SK-N-SH (cell line): ENCODE results near the gene DEPP1. TPM values are rescaled to one million over a fixed set of nuclear protein-coding genes. Genes with fewer than 3 reads are reported as not detected.

Experiments
- CTCF ChIA-PET: fragments of 300-600, 350-600 bp; formaldehyde crosslinking; extraction: SDS; loops from one replicate; lab custom pipeline; 2021; lab: Yijun Ruan, JAX
- POLR2A ChIA-PET: fragments of 350-600 bp; sonication (Branson Sonifier 250); formaldehyde crosslinking; extraction: SDS; loops from one replicate; lab custom pipeline; 2020; ENCODE audit warnings: antibody characterized with exemption, inconsistent platforms; lab: Yijun Ruan, JAX
- DNase-seq: peaks from one replicate; pipeline ENCODE4 v3.0.0; 2012
- H2AFZ ChIP-seq: fragments of 200-600 bp; sonication (generic); 2 replicates; pipeline ENCODE4 v1.8.1; 2016; ENCODE audit warnings: antibody characterized with exemption, mild to moderate bottlenecking, low read depth
- H3F3A ChIP-seq: fragments of 200-600 bp; sonication (generic); replicated peaks from 2 replicates; pipeline ENCODE3; 2016; ENCODE audit warnings: antibody characterized with exemption, mild to moderate bottlenecking; ENCODE audit not compliant: insufficient read depth
- H3K27ac ChIP-seq, 2 experiments: fragments of 200-500 bp in 1 of 2; fragments of 200-600 bp in 1 of 2; sonication (Bioruptor generic) in 1 of 2; sonication (generic), shearing (Covaris generic) in 1 of 2; 2 replicates each; pipeline versions ENCODE4 v1.5.1 to v1.6.1; 2014 to 2016; ENCODE audit warnings: low read depth in 2 of 2, inconsistent platforms in 1 of 2, low read length in 1 of 2, mild to moderate bottlenecking in 1 of 2, mixed read lengths in 1 of 2
- H3K27me3 ChIP-seq: fragments of 200-600 bp; sonication (generic), shearing (Covaris generic); 2 replicates; pipeline ENCODE4 v1.6.1; 2016; ENCODE audit warnings: mixed run types; ENCODE audit not compliant: insufficient read depth
- H3K36me3 ChIP-seq, 2 experiments: fragments of 200-500 bp in 1 of 2; fragments of 200-600 bp in 1 of 2; sonication (Bioruptor generic) in 1 of 2; sonication (generic) in 1 of 2; replicated peaks in 1 of 2; 2 replicates each; pipeline versions ENCODE3 to v1.5.1; 2014 to 2016; ENCODE audit warnings: low read length in 1 of 2, mild to moderate bottlenecking in 1 of 2; ENCODE audit not compliant: insufficient read depth in 2 of 2, control insufficient read depth in 1 of 2
- H3K4me1 ChIP-seq, 2 experiments: fragments of 200-500 bp in 1 of 2; fragments of 200-600 bp in 1 of 2; sonication (Bioruptor generic) in 1 of 2; sonication (generic), shearing (Covaris generic) in 1 of 2; 2 replicates each; pipeline versions ENCODE4 v1.5.1 to v1.6.1; 2014 to 2016; ENCODE audit warnings: low read depth in 1 of 2, low read length in 1 of 2, mixed run types in 1 of 2; ENCODE audit not compliant: insufficient read depth in 2 of 2, control insufficient read depth in 1 of 2
- H3K4me2 ChIP-seq: fragments of 200-600 bp; sonication (generic), shearing (Covaris generic); 2 replicates; pipeline ENCODE4 v1.6.1; 2017; ENCODE audit warnings: mixed run types
- H3K4me3 ChIP-seq, 2 experiments: fragments of 200-500 bp in 1 of 2; fragments of 200-600 bp in 1 of 2; sonication (Bioruptor generic) in 1 of 2; sonication (generic), shearing (Covaris generic) in 1 of 2; 2 replicates each; pipeline versions ENCODE4 v1.5.1 to v1.8.1; 2014 to 2016; ENCODE audit warnings: low read depth in 2 of 2, inconsistent platforms in 1 of 2, low read length in 1 of 2, mild to moderate bottlenecking in 1 of 2, mixed read lengths in 1 of 2, moderate library complexity in 1 of 2
- H3K79me2 ChIP-seq: fragments of 200-600 bp; sonication (generic); 2 replicates; pipeline ENCODE4 v1.8.1; 2017; ENCODE audit warnings: mild to moderate bottlenecking; ENCODE audit not compliant: insufficient read depth
- H3K9ac ChIP-seq: fragments of 200-600 bp; sonication (generic); 2 replicates; pipeline ENCODE4 v1.6.1; 2017; ENCODE audit warnings: mixed run types
- H3K9me2 ChIP-seq: fragments of 200-600 bp; sonication (generic); 2 replicates; pipeline ENCODE4 v1.6.1; 2017; ENCODE audit warnings: mixed run types
- H3K9me3 ChIP-seq: fragments of 200-600 bp; sonication (generic); 2 replicates; pipeline ENCODE4 v1.6.1; 2017; ENCODE audit warnings: mixed run types, mild to moderate bottlenecking, moderate library complexity
- H4K20me1 ChIP-seq: fragments of 200-600 bp; sonication (generic); 2 replicates; pipeline ENCODE4 v1.6.1; 2017; ENCODE audit warnings: mild to moderate bottlenecking, mixed run types; ENCODE audit not compliant: insufficient read depth
- EP300 ChIP-seq, 2 experiments: IDR thresholded peaks; 2 replicates each; pipeline versions ENCODE4 v1.4.0 to v1.6.1; 2012; ENCODE audit warnings: borderline replicate concordance in 1 of 2, low read depth in 1 of 2, low read length in 1 of 2
- EZH2phosphoT487 ChIP-seq: fragments of 200-600 bp; sonication (generic); IDR thresholded peaks from 2 replicates; pipeline ENCODE4 v1.6.1; 2017; ENCODE audit warnings: low read depth, mixed run types, mild to moderate bottlenecking, antibody characterized with exemption, moderate library complexity, borderline replicate concordance
- FOSL2 ChIP-seq: IDR thresholded peaks from 2 replicates; pipeline ENCODE4 v1.4.0; 2012; ENCODE audit warnings: low read depth, mild to moderate bottlenecking, moderate library complexity, borderline replicate concordance
- FOXJ3 ChIP-seq: sonication (generic); formaldehyde crosslinking; IDR thresholded peaks from 2 replicates; pipeline ENCODE4 v1.5.1; 2020; ENCODE audit warnings: mild to moderate bottlenecking, missing genetic modification reagents
- GATA2 ChIP-seq: sonication (generic); formaldehyde crosslinking; IDR thresholded peaks from 2 replicates; pipeline ENCODE4 v1.5.0; 2020; ENCODE audit warnings: mild to moderate bottlenecking, missing genetic modification reagents
- JUND ChIP-seq: IDR thresholded peaks from 2 replicates; pipeline ENCODE4 v1.4.0; 2012
- MXI1 ChIP-seq: IDR thresholded peaks from 2 replicates; pipeline ENCODE4 v1.6.1; 2012; ENCODE audit warnings: mild to moderate bottlenecking, low read depth, low read length, improper control_type of control experiment
- NFIC ChIP-seq: IDR thresholded peaks from 2 replicates; pipeline ENCODE4 v1.4.0; 2012; ENCODE audit warnings: borderline replicate concordance
- NRF1 ChIP-seq: IDR thresholded peaks from 2 replicates; pipeline ENCODE4 v1.6.1; 2012; ENCODE audit warnings: low read depth, mild to moderate bottlenecking, low read length
- RCOR1 ChIP-seq: fragments of 150-350 bp; IDR thresholded peaks from 2 replicates; pipeline ENCODE4 v1.6.1; 2017; ENCODE audit warnings: antibody characterized with exemption, low read length
- RFX5 ChIP-seq: IDR thresholded peaks from 2 replicates; pipeline ENCODE4 v1.6.1; 2012; ENCODE audit warnings: mild to moderate bottlenecking, improper control_type of control experiment, low read length
- SIN3A ChIP-seq: IDR thresholded peaks from 2 replicates; pipeline ENCODE4 v1.6.1; 2012; ENCODE audit warnings: low read depth, mild to moderate bottlenecking, low read length, moderate library complexity, borderline replicate concordance
- TAF1 ChIP-seq: IDR thresholded peaks from 2 replicates; pipeline ENCODE4 v1.6.1; 2012; ENCODE audit warnings: low read depth, mild to moderate bottlenecking, low read length, moderate library complexity, borderline replicate concordance
- TEAD4 ChIP-seq: IDR thresholded peaks from 2 replicates; pipeline ENCODE4 v1.4.0; 2012; ENCODE audit warnings: mild to moderate bottlenecking, borderline replicate concordance; ENCODE audit not compliant: insufficient read depth
- YY1 ChIP-seq: IDR thresholded peaks from 2 replicates; pipeline ENCODE4 v1.4.0; 2012; ENCODE audit warnings: low read depth, mild to moderate bottlenecking
- WGBS: methylation state at CpG from one replicate; pipeline ENCODE4 v1.1.6; 2017; ENCODE audit warnings: low lambda C conversion rate; 5-methylcytosine and 5-hydroxymethylcytosine counted together
- polyA plus RNA-seq, 3 experiments: library from polyadenylated mRNA; depleted of rRNA; stranded (reverse); fragments of >200 nt; gene quantifications; 2 replicates each; pipeline ENCODE4 v1.2.3, GENCODE V29; 2012
- TF ChIP-seq, protein P1 (sequence below): IDR thresholded peaks from 2 replicates; pipeline ENCODE4 v1.4.0; 2012; ENCODE audit warnings: low read depth, borderline replicate concordance
- TF ChIP-seq, protein P2 (sequence below): fragments of 150-350 bp; IDR thresholded peaks from 2 replicates; pipeline ENCODE4 v1.6.1; 2016; ENCODE audit warnings: mild to moderate bottlenecking, low read depth, low read length
- TF ChIP-seq, protein P3 (sequence below): fragments of 150-350 bp; IDR thresholded peaks from 2 replicates; pipeline ENCODE4 v1.6.1; 2017; ENCODE audit warnings: antibody characterized with exemption, low read length, low read depth, borderline replicate concordance
- TF ChIP-seq, protein P4 (sequence below): fragments of 200-600 bp; sonication (generic); IDR thresholded peaks from 2 replicates; pipeline ENCODE4 v1.6.1; 2017; ENCODE audit warnings: antibody characterized with exemption, mild to moderate bottlenecking, moderate library complexity

Gene DEPP1
- polyA plus RNA-seq, 1 of the 3 experiments (the other 2 are of a cell fraction), result 5.3 TPM

DNA sequence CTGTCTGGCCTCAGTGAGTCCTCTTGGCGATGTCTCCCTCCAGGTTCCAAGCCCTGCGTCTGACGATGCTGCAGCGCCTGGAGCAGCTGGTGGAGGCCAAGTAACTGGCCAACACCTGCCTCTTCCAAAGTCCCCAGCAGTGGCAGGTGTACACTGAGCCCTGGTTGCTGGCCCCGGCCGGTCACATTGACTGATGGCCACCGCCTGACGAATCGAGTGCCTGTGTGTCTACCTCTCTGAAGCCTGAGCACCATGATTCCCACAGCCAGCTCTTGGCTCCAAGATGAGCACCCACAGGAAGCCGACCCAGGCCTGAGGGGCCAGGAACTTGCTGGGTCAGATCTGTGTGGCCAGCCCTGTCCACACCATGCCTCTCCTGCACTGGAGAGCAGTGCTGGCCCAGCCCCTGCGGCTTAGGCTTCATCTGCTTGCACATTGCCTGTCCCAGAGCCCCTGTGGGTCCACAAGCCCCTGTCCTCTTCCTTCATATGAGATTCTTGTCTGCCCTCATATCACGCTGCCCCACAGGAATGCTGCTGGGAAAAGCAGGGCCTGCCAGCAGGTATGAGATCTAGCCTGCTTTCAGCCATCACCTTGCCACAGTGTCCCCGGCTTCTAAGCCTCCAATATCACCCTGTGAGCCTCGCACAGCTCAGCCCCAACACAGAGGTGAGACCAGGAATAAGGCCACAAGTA lies 14.8 kb upstream of the DEPP1 start:
- DNase-seq, result no peak
- TF ChIP-seq, protein P1, sequence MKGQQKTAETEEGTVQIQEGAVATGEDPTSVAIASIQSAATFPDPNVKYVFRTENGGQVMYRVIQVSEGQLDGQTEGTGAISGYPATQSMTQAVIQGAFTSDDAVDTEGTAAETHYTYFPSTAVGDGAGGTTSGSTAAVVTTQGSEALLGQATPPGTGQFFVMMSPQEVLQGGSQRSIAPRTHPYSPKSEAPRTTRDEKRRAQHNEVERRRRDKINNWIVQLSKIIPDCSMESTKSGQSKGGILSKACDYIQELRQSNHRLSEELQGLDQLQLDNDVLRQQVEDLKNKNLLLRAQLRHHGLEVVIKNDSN, result no peak
- TF ChIP-seq FOSL2 (no peak), MXI1 (no peak), YY1 (no peak), EP300 (IDR thresholded peaks at IDR 0.05; ENCODE audit: borderline replicate concordance in 1 of 2, low read depth in 1 of 2, low read length in 1 of 2) (no peak)
- no peak overlapping the region for H3K4me2 ChIP-seq
- no peaks in the 10 kb centered on the region; a peak in 1 of 4 replicates for H3K4me1 ChIP-seq
- no peaks in the 10 kb centered on the region for H3K27me3 ChIP-seq
- H3K27ac ChIP-seq, result no peak overlapping the region
- H3K36me3 ChIP-seq, result no peaks in the 10 kb centered on the region
- no peaks in the 10 kb centered on the region for H3K9me3 ChIP-seq
- CTCF ChIA-PET, result interaction anchor here (3.1 kb wide), 1 partner anchor 61 kb away, joined by 17 read pairs; no protein-coding TSS in a partner anchor
- H4K20me1 ChIP-seq, result no peaks in the 10 kb centered on the region
- H3K9me2 ChIP-seq, result no peaks in the 10 kb centered on the region
- no peak overlapping the region for H3K4me3 ChIP-seq
- 90% methylated on average over 8 of the region's 14 CpGs for WGBS
- H2AFZ ChIP-seq, result no peak overlapping the region
- no peaks in the 10 kb centered on the region for H3F3A ChIP-seq
- no peak overlapping the region for H3K9ac ChIP-seq
- POLR2A ChIA-PET, result no interaction called here
- no peaks in the 10 kb centered on the region for H3K79me2 ChIP-seq

DNA sequence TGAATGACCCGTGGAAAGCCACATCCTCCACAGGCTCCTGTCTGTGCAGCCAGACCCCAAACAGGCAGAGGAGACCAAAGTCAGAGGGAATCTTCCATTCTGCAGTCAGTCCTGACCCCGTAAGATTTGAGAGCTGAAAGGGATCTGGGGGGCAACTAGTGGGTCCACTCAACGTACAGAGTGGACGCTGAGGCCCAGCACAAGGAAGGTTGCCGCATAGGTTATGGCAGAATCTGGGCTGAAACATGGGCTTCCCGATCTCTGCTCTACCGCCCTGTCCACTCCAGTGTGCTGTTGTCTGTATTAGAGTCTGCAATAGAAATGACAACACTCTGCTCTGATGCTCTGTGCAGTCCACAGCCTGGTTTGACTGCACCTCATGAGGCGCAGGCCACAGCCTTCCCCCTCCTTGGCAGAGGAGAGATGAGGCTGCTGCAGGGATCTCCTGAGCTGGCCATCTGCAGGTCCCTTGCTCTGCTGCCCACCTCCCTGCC lies 14.2 kb upstream of the DEPP1 start:
- ChIA-PET CTCF (interaction anchor here (4.5 kb wide), 1 partner anchor 60 kb away, joined by 22 read pairs; no protein-coding TSS in a partner anchor), POLR2A (no interaction called here)
- Histone ChIP-seq H3K36me3 (no peaks in the 10 kb centered on the region), H3K79me2 (no peaks in the 10 kb centered on the region), H3K9me3 (no peaks in the 10 kb centered on the region), H3K4me1 (no peaks in the 10 kb centered on the region; a peak in 1 of 4 replicates), H4K20me1 (no peaks in the 10 kb centered on the region), H3K9ac (no peak overlapping the region), H3K27ac (no peak overlapping the region), H3F3A (no peaks in the 10 kb centered on the region), H3K27me3 (no peaks in the 10 kb centered on the region), H3K4me3 (no peak overlapping the region), H3K9me2 (no peaks in the 10 kb centered on the region), H2AFZ (no peak overlapping the region), H3K4me2 (no peak overlapping the region)
- 93% methylated on average over 6 of the region's 8 CpGs for WGBS
- no peak for DNase-seq
- TF ChIP-seq FOSL2 (no peak), SIN3A (no peak), MXI1 (no peak), GATA2 (CRISPR knock-in tag) (no peak), TAF1 (no peak), RCOR1 (no peak), EZH2phosphoT487 (no peak), YY1 (no peak), FOXJ3 (CRISPR knock-in tag) (no peak), JUND (no peak), TEAD4 (no peak), RFX5 (no peak), NRF1 (no peak), NFIC (no peak)
- TF ChIP-seq, protein P2, sequence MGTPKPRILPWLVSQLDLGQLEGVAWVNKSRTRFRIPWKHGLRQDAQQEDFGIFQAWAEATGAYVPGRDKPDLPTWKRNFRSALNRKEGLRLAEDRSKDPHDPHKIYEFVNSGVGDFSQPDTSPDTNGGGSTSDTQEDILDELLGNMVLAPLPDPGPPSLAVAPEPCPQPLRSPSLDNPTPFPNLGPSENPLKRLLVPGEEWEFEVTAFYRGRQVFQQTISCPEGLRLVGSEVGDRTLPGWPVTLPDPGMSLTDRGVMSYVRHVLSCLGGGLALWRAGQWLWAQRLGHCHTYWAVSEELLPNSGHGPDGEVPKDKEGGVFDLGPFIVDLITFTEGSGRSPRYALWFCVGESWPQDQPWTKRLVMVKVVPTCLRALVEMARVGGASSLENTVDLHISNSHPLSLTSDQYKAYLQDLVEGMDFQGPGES, result no peak
- TF ChIP-seq, protein P1, result no peak
- TF ChIP-seq, protein P3, sequence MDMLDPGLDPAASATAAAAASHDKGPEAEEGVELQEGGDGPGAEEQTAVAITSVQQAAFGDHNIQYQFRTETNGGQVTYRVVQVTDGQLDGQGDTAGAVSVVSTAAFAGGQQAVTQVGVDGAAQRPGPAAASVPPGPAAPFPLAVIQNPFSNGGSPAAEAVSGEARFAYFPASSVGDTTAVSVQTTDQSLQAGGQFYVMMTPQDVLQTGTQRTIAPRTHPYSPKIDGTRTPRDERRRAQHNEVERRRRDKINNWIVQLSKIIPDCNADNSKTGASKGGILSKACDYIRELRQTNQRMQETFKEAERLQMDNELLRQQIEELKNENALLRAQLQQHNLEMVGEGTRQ, result no peak
- TF ChIP-seq, protein P4, sequence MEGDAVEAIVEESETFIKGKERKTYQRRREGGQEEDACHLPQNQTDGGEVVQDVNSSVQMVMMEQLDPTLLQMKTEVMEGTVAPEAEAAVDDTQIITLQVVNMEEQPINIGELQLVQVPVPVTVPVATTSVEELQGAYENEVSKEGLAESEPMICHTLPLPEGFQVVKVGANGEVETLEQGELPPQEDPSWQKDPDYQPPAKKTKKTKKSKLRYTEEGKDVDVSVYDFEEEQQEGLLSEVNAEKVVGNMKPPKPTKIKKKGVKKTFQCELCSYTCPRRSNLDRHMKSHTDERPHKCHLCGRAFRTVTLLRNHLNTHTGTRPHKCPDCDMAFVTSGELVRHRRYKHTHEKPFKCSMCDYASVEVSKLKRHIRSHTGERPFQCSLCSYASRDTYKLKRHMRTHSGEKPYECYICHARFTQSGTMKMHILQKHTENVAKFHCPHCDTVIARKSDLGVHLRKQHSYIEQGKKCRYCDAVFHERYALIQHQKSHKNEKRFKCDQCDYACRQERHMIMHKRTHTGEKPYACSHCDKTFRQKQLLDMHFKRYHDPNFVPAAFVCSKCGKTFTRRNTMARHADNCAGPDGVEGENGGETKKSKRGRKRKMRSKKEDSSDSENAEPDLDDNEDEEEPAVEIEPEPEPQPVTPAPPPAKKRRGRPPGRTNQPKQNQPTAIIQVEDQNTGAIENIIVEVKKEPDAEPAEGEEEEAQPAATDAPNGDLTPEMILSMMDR, result no peak
